ENCODE data around the gene GRHL1.

GRHL1 gene

GRCh38 chr2:10042301-10043161, 91.0 kb downstream of the GRHL1 start:
- peak; percentile 28 for DNase-seq (ENCODE audit: low read depth)

DNA sequence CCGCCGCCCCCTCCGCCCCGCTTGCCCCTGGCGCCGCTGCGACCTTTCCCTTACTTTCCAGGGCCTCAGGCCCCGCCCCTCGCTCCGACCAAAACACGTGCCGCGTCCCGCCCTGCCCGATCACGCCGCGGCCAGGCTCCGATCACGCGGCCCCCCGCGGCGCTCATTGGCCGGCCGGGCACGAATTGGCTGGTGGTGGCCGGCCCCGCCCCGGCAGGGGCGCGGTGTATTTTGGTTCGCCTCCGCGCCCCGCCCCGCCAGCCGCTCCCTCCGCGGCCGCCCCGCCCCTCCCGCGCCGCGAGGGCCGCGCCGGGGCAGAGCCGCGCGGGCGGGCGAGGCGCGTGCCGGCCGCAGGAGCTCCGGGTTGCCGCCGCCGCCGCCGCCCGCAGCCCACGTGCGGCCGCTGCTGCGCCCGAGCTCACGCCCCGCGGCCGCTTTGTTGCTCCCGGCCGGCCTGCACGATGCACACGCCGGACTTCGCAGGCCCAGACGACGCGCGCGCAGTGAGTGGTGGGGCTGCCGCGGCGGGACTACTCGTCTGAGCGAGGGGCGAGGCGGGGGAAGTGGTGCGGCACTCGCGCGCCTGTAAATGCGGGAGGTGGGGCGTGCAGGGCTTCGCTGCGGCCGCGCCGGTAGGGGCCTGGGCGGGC, 91.9 kb downstream of the GRHL1 start, which contains the start of gene KLF11:
Gene KLF11 (plus strand): TSS at position 295 of the 650 bp plus-strand sequence. CDS start 167 bp downstream, at position 462.
- peak; percentile 79 for DNase-seq (ENCODE audit: low read depth)

DNA sequence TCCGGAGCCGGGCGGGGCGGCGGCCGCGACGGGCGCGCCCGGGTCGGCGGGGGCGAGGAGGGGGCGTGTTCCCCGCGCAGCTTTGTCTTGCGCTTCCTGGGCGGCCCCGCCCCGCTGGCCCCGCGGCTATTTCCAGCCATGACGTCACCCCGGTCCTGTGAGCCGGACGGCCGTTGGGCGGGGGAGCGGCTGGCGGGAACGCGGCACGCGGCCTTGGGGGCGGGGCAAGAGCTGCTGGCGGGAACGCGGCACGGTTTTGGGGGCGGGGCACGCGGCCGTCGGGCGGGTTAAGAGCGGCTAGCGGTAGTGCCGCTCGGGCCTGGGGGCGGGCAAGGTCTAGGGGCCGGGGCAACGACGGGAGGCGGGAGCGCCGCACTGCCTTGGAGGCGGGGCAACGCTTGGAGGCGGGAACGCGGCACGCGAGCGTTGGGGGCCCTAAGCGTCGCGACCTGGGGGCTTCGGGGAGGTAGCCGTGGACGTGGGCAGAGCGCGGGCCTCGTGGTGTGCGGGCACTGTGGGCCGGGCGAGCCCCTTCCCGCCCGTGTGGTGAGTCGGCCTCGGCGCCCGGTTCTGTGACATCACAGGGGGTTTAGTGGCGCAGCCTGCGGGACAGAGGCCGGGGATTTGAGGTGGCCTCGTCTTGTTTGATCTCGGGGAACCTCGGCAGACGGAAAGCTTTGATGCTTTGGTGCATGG, 92.6 kb downstream of the GRHL1 start:
- DNase-seq (ENCODE audit: low read depth), result peak; percentile 84

GRCh38 chr2:10045561-10046355, 94.3 kb downstream of the GRHL1 start:
- DNase-seq (ENCODE audit: low read depth), result no peak

DNA sequence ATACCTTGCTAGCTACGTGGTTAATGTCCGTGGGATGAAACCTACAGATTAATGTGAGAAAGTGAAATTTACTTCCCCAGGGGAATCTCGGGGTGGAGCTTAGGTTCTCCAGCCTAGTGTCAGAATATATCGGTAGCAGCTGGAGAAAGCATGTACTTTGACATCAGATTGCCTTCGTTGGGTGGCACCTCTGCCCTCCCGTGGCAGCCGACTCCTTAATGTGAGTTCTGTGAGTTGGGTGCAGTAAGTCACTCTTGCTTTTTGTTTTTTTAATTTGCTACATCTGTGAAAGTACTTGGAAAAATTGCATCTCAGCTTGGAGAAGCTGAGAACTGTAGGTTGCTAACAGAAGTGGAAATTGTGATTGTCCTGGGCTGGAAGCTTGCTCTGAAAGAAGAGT, 95.4 kb downstream of the GRHL1 start:
- DNase-seq (ENCODE audit: low read depth), result no peak

DNA sequence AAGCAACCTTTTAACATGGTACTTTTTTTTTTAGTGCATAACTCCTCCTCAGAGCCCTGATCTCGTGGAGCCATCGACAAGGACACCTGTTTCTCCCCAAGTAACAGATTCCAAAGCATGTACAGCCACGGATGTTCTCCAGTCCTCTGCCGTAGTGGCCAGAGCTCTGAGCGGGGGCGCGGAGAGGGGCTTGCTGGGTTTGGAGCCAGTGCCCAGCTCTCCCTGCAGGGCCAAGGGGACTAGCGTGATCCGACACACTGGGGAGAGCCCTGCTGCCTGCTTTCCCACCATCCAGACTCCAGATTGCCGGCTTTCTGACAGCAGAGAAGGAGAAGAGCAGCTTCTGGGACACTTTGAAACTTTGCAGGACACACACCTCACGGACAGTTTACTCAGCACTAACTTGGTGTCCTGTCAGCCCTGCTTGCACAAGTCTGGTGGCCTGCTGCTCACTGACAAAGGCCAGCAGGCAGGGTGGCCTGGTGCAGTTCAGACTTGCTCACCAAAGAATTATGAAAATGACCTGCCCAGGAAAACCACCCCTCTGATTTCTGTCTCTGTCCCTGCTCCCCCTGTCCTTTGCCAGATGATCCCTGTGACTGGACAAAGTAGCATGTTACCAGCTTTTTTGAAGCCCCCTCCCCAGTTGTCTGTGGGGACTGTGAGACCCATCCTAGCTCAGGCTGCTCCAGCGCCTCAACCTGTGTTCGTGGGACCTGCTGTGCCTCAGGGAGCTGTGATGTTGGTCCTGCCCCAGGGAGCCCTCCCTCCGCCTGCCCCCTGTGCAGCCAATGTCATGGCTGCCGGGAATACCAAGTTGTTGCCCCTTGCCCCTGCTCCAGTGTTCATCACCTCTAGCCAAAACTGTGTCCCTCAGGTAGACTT, 96.4 kb downstream of the GRHL1 start:
- no peak for DNase-seq (ENCODE audit: low read depth)

- peak; percentile 67 for DNase-seq (ENCODE audit: low read depth)
Observed at GRCh38 chr2:10048501-10049171, 97.1 kb downstream of the GRHL1 start.

Measured in ELR (cell line).